Measurements from ENCODE around the gene PARP16. TPM values are rescaled to one million over a fixed set of nuclear protein-coding genes. Genes with fewer than 3 reads are reported as not detected.
A peak's percentile ranks its signal among the peaks of the same experiment; 100 is the strongest.
"Not testable (repeated sequence)": the region's sequence is repeated elsewhere in the genome, so short reads cannot be mapped to it uniquely, and the experiment has no call there.

Gene PARP16
- total and polyA plus RNA-seq, 7 experiments from 2014 or later, result 10.9 to 45.7 (median 19.4) TPM

DNA sequence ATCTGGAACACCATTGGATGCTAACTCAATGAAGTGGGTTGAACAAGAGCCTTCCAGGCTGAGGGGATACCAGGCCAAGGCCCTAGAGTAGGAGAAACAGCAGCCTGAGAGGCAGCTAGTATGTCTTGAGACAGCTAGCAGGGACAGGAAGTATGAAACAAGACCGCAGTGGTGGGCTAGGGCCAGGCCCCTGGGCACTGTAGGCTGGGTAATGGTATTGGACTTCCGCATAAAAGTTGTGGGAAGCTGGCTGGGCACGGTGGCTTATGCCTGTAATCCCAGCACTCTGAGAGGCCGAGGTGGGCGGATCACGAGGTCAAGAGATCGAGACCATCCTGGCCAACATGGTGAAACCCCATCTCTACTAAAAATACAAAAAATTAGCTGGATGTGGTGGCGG lies 50.2 kb downstream of the PARP16 start:
- H3K4me1 Mint-ChIP-seq; H3K4me3 ChIP-seq (ENCODE audit: low read length); H3K4me3 Mint-ChIP-seq; intact Hi-C loops (cut with micrococcal nuclease); H3K27ac ChIP-seq (ENCODE audit: low read depth, low read length); H3K27me3 ChIP-seq (ENCODE audit: control insufficient read depth in 2 of 2, insufficient read depth in 2 of 2, low read length in 2 of 2); H3K36me3 ChIP-seq (ENCODE audit: control insufficient read depth in 2 of 3, insufficient read depth in 3 of 3, low read length in 3 of 3); H3K4me1 ChIP-seq (ENCODE audit: control insufficient read depth in 2 of 2, insufficient read depth in 2 of 2, low read length in 2 of 2); H3K27me3 Mint-ChIP-seq; H3K36me3 Mint-ChIP-seq; H3K9me3 ChIP-seq (ENCODE audit: control insufficient read depth in 2 of 3, low read length in 3 of 3); CTCF ChIA-PET; POLR2A ChIA-PET; H3K27ac Mint-ChIP-seq; ATAC-seq; H3K9me3 Mint-ChIP-seq; DNase-seq: not testable (repeated sequence)

DNA sequence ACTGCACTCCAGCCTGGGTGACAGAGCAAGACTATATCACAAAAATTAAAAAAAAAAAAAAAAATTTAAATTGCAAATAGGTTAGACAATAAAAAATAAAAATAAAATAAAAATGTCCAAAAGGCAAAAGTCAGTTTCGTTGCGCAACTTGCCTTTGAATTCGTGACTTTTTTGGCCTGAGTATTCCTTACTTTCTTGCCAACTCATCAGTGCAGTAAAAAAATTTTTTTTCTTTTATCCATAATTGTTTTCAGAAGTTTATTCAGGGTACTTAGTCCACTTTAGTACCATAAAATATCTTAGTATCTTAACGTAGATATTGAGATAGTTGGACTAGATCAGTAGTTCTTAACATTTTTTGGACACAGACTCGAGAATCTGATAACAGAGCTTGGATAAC lies 53.0 kb downstream of the PARP16 start:
- Histone ChIP-seq H3K4me3 (ENCODE audit: low read length) (no peak overlapping the region), H3K27me3 (ENCODE audit: control insufficient read depth in 2 of 2, insufficient read depth in 2 of 2, low read length in 2 of 2) (no peaks in the 10 kb centered on the region), H3K27ac (ENCODE audit: low read depth, low read length) (no peak overlapping the region), H3K36me3 (ENCODE audit: control insufficient read depth in 2 of 3, insufficient read depth in 3 of 3, low read length in 3 of 3) (no peaks in the 10 kb centered on the region), H3K9me3 (ENCODE audit: control insufficient read depth in 2 of 3, low read length in 3 of 3) (no peaks in the 10 kb centered on the region), H3K4me1 (ENCODE audit: control insufficient read depth in 2 of 2, insufficient read depth in 2 of 2, low read length in 2 of 2) (no peaks in the 10 kb centered on the region)
- Mint-ChIP-seq H3K27me3 (no peaks in the 10 kb centered on the region), H3K4me1 (peaks cover 0 to 5% (median 0%) of the 10 kb centered on the region in 7 donors), H3K4me3 (no peak overlapping the region), H3K27ac (no peak overlapping the region), H3K9me3 (no peaks in the 10 kb centered on the region), H3K36me3 (peaks cover 0 to 10% (median 0%) of the 10 kb centered on the region in 5 donors)
- POLR2A ChIA-PET, result no interaction called here
- intact Hi-C loops (cut with micrococcal nuclease), result no loop called here
- CTCF ChIA-PET, result no interaction called here
- ATAC-seq (no peak), DNase-seq (no peak)

DNA sequence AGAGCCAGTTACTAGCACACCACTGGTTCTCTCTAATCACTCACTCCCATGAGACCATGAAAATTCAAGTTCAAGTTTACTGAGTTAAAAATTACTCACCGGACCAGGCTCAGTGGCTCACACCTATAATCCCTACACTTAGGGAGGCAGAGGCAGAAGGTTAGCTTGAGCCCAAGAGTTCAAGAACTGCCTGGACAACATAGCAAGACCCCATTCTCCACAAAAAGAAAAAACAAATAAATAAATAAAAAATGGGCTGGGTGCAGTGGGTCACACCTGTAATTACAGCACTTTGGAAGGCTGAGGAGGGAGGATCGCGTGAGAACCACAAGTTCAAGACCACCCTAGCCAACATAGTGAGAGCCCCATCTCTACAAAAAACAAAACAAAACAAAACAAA lies 54.2 kb downstream of the PARP16 start:
- ATAC-seq (no peak), DNase-seq (no peak)
- no peaks in the 10 kb centered on the region for H3K9me3 ChIP-seq (ENCODE audit: control insufficient read depth in 2 of 3, low read length in 3 of 3)
- Mint-ChIP-seq H3K27ac (no peak overlapping the region), H3K4me3 (no peak overlapping the region), H3K27me3 (no peaks in the 10 kb centered on the region), H3K9me3 (no peaks in the 10 kb centered on the region), H3K36me3 (peaks cover 0 to 7% (median 0%) of the 10 kb centered on the region in 5 donors), H3K4me1 (peaks cover 0 to 5% (median 0%) of the 10 kb centered on the region in 7 donors)
- H3K27me3 ChIP-seq (ENCODE audit: control insufficient read depth in 2 of 2, insufficient read depth in 2 of 2, low read length in 2 of 2), result no peaks in the 10 kb centered on the region
- POLR2A ChIA-PET, result no interaction called here
- intact Hi-C loops (cut with micrococcal nuclease), result no loop called here
- H3K27ac ChIP-seq (ENCODE audit: low read depth, low read length), result no peak overlapping the region
- no peaks in the 10 kb centered on the region for H3K4me1 ChIP-seq (ENCODE audit: control insufficient read depth in 2 of 2, insufficient read depth in 2 of 2, low read length in 2 of 2)
- CTCF ChIA-PET, result no interaction called here
- H3K36me3 ChIP-seq (ENCODE audit: control insufficient read depth in 2 of 3, insufficient read depth in 3 of 3, low read length in 3 of 3), result no peaks in the 10 kb centered on the region
- H3K4me3 ChIP-seq (ENCODE audit: low read length), result no peak overlapping the region

DNA sequence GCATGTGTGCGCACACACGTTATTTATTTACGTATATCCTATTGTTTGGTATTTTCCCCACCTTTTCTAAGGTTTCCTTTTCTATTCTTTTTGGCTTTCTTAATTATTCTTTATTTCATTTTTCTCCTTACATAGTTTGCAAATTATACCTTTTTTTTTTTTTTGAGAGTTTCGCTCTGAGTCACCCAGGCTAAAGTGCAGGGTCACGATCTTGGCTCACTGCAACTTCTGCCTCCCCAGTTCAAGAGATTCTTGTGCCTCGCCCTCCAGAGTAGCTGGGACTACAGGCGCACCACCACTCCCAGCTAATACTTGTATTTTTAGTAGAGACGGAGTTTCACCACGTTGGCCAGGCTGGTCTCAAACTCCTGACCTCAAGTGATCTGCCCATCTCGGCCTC lies 55.4 kb downstream of the PARP16 start:
- intact Hi-C loops (cut with micrococcal nuclease), result no loop called here
- Mint-ChIP-seq H3K4me3 (no peak overlapping the region), H3K36me3 (peaks cover 0 to 7% (median 0%) of the 10 kb centered on the region in 5 donors), H3K4me1 (peaks cover 0 to 1% (median 0%) of the 10 kb centered on the region in 7 donors), H3K27ac (peak overlapping the region in 1 of 9 donors; percentile 63), H3K27me3 (no peaks in the 10 kb centered on the region), H3K9me3 (no peaks in the 10 kb centered on the region)
- Histone ChIP-seq H3K9me3 (ENCODE audit: control insufficient read depth in 2 of 3, low read length in 3 of 3) (no peaks in the 10 kb centered on the region), H3K36me3 (ENCODE audit: control insufficient read depth in 2 of 3, insufficient read depth in 3 of 3, low read length in 3 of 3) (no peaks in the 10 kb centered on the region), H3K27me3 (ENCODE audit: control insufficient read depth in 2 of 2, insufficient read depth in 2 of 2, low read length in 2 of 2) (no peaks in the 10 kb centered on the region), H3K27ac (ENCODE audit: low read depth, low read length) (no peak overlapping the region), H3K4me3 (ENCODE audit: low read length) (no peak overlapping the region), H3K4me1 (ENCODE audit: control insufficient read depth in 2 of 2, insufficient read depth in 2 of 2, low read length in 2 of 2) (no peaks in the 10 kb centered on the region)
- DNase-seq (no peak), ATAC-seq (no peak)
- ChIA-PET POLR2A (no interaction called here), CTCF (interaction anchor here (0.7 kb wide), 1 partner anchor 85 kb away, joined by 4 read pairs; no protein-coding TSS in a partner anchor)

DNA sequence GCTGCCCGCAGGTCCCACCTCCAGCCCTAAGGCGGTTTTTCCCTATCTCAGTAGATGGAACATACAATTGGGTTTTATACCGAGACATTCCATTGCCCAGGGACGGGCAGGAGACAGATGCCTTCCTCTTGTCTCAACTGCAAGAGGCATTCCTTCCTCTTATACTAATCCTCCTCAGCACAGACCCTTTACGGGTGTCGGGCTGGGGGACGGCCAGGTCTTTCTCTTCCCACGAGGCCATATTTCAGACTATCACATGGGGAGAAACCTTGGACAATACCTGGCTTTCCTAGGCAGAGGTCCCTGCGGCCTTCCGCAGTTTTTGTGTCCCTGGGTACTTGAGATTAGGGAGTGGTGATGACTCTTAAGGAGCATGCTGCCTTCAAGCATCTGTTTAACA lies 59.8 kb downstream of the PARP16 start:
- ATAC-seq; H3K4me3 ChIP-seq (ENCODE audit: low read length); CTCF ChIA-PET; H3K27ac Mint-ChIP-seq; H3K9me3 Mint-ChIP-seq; intact Hi-C loops (cut with micrococcal nuclease); H3K9me3 ChIP-seq (ENCODE audit: control insufficient read depth in 2 of 3, low read length in 3 of 3); H3K4me1 ChIP-seq (ENCODE audit: control insufficient read depth in 2 of 2, insufficient read depth in 2 of 2, low read length in 2 of 2); POLR2A ChIA-PET; DNase-seq; H3K27me3 Mint-ChIP-seq; H3K4me3 Mint-ChIP-seq; H3K27me3 ChIP-seq (ENCODE audit: control insufficient read depth in 2 of 2, insufficient read depth in 2 of 2, low read length in 2 of 2); H3K27ac ChIP-seq (ENCODE audit: low read depth, low read length); H3K4me1 Mint-ChIP-seq; H3K36me3 Mint-ChIP-seq; H3K36me3 ChIP-seq (ENCODE audit: control insufficient read depth in 2 of 3, insufficient read depth in 3 of 3, low read length in 3 of 3): not testable (repeated sequence)

DNA sequence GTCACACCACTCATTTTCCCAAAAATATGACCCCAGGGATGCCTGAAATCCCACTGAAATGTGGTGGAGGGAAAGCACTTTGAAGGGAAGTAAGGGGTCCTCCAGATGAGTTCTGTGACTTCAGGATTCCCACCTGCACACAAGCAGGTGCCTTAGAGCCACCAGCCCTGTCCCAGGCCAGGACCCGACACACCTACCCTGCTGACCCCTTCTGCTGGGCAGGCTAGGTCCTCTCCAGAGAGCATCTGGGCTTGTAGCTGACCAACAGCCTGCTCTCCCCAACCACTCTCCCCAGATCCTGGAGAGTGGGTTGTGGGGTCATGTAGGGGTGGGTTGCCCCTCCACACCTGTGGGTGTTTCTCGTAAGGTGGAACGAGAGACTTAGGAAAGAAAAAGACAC lies 60.5 kb downstream of the PARP16 start:
- ATAC-seq, result no peak
- H3K27ac Mint-ChIP-seq, result no peak overlapping the region
- no peaks in the 10 kb centered on the region for H3K36me3 ChIP-seq (ENCODE audit: control insufficient read depth in 2 of 3, insufficient read depth in 3 of 3, low read length in 3 of 3)
- intact Hi-C loops (cut with micrococcal nuclease), result no loop called here
- H3K4me3 ChIP-seq (ENCODE audit: low read length), result no peak overlapping the region
- peaks cover 0 to 3% (median 0%) of the 10 kb centered on the region in 5 donors for H3K36me3 Mint-ChIP-seq
- POLR2A ChIA-PET, result no interaction called here
- CTCF ChIA-PET, result no interaction called here
- H3K9me3 ChIP-seq (ENCODE audit: control insufficient read depth in 2 of 3, low read length in 3 of 3), result no peaks in the 10 kb centered on the region
- no peaks in the 10 kb centered on the region for H3K4me1 Mint-ChIP-seq
- no peak overlapping the region for H3K4me3 Mint-ChIP-seq
- H3K27me3 ChIP-seq (ENCODE audit: control insufficient read depth in 2 of 2, insufficient read depth in 2 of 2, low read length in 2 of 2), result no peaks in the 10 kb centered on the region
- no peaks in the 10 kb centered on the region for H3K4me1 ChIP-seq (ENCODE audit: control insufficient read depth in 2 of 2, insufficient read depth in 2 of 2, low read length in 2 of 2)
- peaks cover 0 to 2% (median 0%) of the 10 kb centered on the region in 5 donors for H3K27me3 Mint-ChIP-seq
- no peaks in the 10 kb centered on the region for H3K9me3 Mint-ChIP-seq
- DNase-seq, result no peak
- H3K27ac ChIP-seq (ENCODE audit: low read depth, low read length), result no peak overlapping the region

DNA sequence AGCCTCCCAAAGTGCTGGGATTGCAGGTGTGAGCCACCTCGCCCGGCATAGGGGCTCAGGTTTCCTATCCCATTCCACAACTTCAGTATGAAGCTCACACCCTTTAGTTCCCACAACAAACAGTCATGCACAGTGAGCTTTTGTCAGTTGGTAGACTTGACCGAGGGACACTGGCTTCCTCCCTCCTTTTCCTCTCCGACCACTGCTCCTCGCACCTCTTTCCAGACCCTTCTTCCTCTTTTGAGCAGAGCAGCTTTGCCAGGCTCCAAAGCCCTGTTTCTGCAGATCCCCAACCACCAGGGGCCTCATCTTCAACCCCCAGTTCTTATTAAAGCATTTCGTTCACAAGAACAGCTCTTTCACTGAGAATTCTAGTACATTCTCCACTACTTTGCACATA lies 62.7 kb downstream of the PARP16 start:
- POLR2A ChIA-PET, result no interaction called here

More for the DNA sequence above, 62.7 kb downstream of the PARP16 start:
- ATAC-seq (no peak), DNase-seq (no peak)
- Mint-ChIP-seq H3K27me3 (peaks cover 0 to 2% (median 0%) of the 10 kb centered on the region in 5 donors), H3K27ac (no peak overlapping the region), H3K36me3 (peaks cover 0 to 3% (median 0%) of the 10 kb centered on the region in 5 donors), H3K4me3 (no peak overlapping the region), H3K9me3 (no peaks in the 10 kb centered on the region), H3K4me1 (peaks cover 0 to 3% (median 0%) of the 10 kb centered on the region in 7 donors)
- no peaks in the 10 kb centered on the region for H3K9me3 ChIP-seq (ENCODE audit: control insufficient read depth in 2 of 3, low read length in 3 of 3)
- no peaks in the 10 kb centered on the region for H3K4me1 ChIP-seq (ENCODE audit: control insufficient read depth in 2 of 2, insufficient read depth in 2 of 2, low read length in 2 of 2)
- intact Hi-C loops (cut with micrococcal nuclease), result no loop called here
- H3K36me3 ChIP-seq (ENCODE audit: control insufficient read depth in 2 of 3, insufficient read depth in 3 of 3, low read length in 3 of 3), result no peaks in the 10 kb centered on the region
- CTCF ChIA-PET, result no interaction called here
- no peak overlapping the region for H3K27ac ChIP-seq (ENCODE audit: low read depth, low read length)
- H3K27me3 ChIP-seq (ENCODE audit: control insufficient read depth in 2 of 2, insufficient read depth in 2 of 2, low read length in 2 of 2), result no peaks in the 10 kb centered on the region
- H3K4me3 ChIP-seq (ENCODE audit: low read length), result no peak overlapping the region

Data from naive thymus-derived CD4-positive, alpha-beta T cell (primary cell).